Stimulated activated CD4-positive, alpha-beta T cell treated with anti-CD3 and anti-CD28 coated beads, Interleukin-1b, Interleukin-23, amount 100 ng/mL, for 24 hours (primary cell): ENCODE data around the gene PACRG.

ENCODE experiments used
- DNase-seq, 4 experiments: peaks; one replicate each; pipeline ENCODE4 v3.0.0-alpha.2; 2020; ENCODE audit warnings: low read depth in 4 of 4, low spot score in 1 of 4

PACRG gene

DNA sequence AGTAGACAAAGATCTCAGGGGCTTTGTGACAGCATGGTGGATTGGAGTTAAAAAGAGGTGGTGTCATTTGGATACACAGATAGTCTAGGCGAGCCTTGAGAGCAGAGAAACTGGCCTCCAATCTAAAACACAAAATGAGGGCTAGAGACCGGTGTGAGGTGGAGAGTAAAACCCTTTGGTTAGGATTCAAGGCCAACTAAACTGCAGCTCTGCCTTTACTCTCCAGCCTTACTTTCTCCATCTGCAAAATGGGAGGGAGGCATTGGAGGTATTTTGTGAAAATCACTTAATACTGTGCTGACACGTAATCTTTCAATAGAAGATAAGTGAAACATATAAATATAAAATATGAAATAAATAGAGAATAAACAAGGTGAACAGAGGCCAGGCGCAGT, 597.6 kb downstream of the PACRG start:
- no peak for DNase-seq

DNA sequence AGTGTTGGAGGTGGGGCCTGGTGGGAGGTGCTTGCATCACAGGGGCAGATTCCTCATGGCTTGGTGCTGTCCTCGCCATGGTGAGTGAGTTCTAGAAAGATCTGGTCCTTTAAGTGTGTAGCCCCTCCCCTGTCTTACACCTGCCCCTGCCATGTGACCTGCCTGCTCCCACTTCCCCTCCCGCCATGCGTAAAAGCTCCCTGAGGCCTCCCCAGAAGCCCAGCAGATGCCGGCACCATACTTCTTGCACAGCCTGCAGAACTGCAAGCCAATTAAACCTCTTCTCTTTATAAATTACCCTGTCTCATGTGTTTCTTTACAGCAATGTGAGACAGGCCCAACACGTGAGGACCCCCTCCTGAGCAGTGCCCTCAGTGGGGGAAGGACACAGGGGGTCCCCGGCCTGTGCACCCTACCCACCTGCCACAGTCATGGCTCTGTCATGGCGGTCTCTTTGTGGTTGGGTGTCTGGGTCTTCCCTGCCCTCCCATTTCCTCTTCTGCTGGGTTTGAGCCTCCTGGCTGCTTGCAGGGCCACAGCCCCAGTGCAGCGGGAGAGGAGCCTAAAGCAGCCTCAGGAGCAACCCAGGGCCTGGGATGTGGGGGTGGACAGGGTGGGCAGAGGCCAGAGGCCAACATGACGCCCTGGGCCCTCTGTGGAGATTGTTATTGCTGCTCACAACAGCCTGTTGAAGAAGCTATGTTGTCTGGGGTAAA, 599.5 kb downstream of the PACRG start:
- no peak for DNase-seq

DNA sequence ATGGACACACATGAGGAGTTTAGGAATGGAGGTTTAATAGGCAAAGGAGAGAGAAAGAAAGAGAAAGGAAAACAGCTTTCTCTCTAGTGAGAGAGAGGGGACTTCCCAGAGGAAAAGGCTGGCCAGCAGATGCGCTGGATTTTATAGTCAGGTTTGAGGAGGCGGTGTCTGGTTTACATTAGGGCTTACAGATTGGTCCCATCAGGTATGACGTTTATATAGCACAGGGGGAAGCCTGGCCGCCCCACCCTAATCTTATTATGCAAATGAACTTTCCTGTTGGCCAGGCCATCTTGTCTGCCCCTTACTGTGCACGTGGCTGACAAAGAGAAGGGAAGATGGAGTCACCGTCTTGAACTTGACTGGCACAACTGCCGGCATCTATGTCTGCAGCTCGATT, 600.1 kb downstream of the PACRG start:
- no peak for DNase-seq

DNA sequence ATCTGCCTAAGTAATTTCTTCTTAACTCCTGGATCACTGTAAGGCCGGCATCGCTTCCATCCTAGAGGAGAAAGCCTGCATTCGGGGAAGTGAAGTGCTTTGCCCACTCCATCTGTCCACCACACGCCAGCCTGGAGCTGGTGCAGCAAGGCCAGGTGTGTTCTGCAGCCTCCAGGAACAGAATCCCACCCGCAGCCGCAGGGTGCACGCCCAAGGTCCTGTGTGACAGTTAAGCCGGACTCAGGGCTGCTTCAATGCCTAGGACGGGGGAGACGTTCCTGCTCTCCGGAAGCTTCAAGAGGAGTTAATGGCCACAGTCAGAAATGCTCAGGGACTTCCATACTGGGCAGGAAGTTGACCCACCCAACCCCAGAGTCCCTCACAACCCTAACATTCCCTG, 600.6 kb downstream of the PACRG start:
- DNase-seq: no peak

DNA sequence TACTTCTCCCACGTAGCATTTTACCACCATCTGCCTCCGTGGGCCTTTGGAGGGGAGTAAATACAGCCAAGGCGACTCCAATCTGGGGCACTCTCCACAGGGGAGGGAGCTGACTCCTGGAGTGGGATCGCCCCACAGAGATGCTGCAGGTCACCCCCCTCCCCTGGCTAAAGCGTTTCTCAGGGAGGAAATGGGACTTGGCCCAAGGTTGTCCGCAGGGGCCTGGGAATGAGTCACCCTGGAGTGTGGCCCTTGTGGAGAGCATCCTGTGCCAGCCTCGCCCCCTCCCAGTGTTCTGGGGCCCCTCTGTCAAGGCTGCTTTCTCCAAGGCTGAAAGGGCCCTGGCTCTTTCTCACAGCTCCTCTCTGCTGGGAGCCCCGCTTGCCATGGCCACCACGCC, 602.2 kb downstream of the PACRG start:
- no peak for DNase-seq

DNA sequence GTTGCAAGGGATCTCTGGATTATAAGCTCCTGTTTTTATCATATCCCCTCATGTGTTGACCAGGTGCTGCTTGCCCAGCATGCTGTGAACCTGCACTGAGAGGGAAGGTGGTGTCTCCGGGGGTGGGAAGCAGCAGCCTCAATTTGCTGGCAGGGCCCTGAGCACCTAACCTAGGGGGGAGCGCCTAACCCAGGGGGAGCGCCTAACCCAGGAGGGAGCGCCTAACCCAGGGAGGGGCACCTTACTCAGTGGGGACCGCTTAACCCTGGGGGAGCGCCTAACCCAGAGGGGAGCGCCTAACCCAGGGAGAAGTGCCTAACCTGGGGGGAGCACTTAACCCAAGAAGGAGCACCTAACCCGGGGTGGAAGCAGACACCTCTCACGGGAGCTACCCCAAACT, 603.5 kb downstream of the PACRG start:
- no peak for DNase-seq

DNA sequence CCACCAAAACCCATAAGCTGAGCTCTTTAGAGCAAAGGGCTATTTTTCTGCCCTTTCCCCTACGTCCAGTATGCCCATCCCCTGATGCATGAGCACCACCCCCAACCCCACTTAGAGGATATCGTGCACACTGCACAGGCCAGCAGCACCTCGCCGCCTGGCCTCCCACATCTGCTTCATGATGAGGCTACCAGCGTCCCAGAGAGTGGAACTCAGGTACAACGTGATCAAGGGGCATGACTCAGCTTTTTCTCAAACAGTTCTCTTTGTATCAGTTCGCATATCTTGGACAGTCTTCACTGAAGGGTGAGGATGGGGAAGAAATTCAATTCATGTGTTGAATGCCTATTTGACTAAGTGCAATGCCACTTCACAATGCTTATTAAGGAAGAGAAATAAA, 604.8 kb downstream of the PACRG start:
- no peak for DNase-seq

DNA sequence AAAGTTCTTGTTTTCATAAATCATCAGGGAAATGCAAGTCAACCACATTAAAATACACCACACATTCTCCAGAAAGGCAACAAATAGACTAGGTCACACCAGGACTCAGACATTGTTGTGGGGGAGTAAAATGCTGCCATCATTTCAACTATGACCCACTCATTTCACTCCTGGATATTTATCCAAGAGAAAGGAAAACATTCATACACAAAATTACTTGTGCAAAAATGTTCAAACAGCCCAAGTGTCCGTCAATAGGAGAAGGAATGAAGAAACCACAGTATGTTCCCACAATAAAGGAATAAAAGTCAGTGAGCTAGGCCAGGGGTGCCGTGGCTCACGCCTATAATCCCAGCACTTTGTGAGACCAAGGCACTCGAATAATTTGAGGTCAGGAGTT, 605.3 kb downstream of the PACRG start:
- DNase-seq: no peak

DNA sequence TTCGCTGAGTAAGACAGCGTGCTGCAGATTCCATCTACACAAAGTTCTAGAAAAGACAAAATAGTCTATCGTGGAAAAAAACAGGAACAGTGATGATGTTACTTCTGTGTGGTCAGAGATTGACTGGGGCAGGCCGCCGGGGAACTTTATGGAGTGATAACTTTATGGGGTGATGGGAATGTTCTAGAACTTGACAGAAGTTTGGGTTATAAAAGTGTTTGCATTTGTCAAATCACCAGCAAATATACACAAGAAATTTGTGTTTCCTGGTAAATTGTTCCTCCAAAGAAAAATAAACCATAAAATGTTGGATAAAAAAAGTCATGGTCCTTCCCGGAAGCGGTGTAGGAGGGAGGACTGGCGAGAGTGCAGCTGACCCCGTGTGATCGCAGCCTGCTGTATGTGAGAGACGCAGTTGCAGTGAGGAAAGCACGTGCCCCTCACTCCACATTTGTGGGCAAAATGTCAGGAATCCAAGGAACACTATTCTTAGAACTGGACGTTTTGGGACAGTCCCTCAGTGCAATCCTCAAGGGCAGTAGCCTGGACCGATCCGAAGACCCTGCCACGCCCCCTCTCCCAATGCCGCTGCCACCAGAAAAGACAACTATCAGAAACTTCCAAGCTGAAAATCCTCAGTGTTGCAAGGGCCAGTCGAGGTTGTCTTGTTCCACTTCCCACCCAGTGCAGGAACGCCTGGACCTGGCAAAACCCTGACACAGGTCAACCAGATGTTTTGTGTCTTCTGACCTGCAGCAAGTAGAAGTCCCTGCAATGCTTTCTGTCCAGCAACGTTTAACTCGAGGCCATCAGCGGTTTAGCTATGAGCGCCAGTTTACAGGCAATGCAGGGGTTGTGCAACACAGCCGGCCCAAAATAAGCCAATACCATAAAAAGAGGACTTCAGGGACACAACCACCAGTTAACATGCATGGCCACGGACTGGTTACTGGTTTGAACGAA, 606.2 kb downstream of the PACRG start:
- DNase-seq: no peak

DNA sequence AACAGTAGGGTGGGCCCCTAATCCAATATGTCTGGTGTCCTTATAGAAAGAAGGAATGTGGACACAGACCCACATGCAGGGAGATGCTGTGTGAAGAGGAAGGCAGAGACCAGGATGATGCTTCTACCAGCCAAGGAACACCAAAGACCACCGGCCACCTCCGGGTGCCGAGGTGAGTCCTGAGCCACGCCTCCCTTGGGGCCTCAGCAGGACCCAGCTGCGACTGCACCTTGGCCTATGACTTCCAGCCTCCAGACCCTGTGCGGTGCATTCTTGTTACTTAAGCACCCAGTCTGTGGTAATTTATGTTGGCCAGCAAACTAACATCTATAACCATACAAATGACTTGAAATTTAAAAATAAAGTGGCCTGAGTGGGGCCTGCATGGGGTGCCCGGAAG, 607.3 kb downstream of the PACRG start:
- no peak for DNase-seq

DNA sequence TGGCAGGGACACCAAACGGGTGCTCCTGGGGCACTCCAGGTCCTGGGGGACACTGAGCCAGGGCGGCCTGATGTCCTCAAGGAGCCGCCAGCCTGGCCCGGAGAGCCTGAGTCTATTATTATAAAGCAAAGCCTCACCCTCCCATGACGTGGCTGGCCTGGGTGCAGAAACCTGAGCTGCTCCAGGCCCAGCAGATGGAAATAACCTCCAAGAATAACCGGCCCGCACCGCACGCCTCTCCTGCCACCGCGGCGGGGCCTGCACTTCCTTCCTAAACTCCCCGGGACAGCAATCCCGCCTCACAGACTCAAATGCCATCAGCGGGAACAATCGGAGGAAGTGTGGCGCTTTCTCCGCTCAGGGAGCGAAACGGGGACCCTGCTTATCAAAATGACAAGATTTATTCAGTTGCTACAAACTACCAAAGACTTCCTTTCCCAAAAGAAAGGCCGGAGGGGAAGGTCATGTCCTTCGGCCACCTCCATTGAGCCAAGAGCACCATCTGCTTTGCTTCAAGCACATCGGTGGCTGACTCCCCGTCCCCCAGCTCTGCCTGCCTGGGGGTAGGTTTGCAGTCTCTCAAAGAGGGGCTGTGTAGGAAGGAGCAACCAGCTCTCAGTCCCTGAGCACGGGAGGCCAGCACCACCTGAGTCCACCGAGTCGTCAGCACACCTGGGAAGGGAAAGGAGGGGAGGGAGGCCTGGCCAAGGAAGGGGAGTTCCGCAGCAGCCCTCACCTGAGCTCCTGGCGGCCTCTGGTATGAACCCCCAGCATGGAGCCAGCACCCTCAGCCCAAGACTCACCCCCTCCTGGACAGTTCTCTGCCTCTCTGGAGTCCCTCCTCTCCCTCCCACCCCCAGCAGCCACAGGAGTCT, 608.1 kb downstream of the PACRG start:
- DNase-seq: no peak

DNA sequence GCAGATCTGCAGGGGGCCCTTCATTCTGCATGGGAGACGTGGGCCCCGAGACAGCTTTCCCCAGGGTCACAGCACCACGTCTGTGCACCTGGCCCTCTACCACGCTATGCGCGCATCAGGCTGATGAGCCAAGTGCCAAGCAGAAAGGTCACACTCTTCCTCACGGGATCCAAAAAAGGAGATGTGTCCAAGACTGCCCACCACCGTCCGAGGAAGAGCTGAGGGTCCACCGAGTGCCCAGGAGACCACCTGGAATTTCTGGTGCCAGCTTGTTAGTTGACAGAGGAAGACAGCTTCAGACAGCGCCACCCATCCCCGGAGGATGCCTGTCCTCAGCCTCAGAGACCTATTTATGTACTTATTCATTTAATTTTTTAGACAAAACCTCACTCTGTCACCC, 609.2 kb downstream of the PACRG start:
- no peak for DNase-seq

DNA sequence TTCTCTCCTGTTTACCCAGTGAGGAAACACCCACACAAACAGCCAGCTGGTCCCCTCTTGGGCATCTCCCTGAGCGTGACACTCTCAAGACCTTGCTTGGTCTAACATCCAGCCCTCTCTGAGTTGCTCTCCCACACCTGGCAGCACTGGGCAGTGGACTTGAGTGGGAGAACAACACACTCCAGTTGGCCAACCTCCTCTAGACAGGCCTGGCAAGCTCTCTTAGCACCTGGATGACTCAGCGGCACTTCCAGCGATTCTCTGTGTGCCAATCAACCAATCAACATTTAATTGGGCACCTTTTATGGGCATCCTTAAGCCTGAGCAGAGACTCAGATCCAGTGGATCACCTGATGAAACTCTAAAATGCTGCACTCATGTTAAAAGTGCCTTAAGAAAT, 610.2 kb downstream of the PACRG start:
- DNase-seq: no peak

DNA sequence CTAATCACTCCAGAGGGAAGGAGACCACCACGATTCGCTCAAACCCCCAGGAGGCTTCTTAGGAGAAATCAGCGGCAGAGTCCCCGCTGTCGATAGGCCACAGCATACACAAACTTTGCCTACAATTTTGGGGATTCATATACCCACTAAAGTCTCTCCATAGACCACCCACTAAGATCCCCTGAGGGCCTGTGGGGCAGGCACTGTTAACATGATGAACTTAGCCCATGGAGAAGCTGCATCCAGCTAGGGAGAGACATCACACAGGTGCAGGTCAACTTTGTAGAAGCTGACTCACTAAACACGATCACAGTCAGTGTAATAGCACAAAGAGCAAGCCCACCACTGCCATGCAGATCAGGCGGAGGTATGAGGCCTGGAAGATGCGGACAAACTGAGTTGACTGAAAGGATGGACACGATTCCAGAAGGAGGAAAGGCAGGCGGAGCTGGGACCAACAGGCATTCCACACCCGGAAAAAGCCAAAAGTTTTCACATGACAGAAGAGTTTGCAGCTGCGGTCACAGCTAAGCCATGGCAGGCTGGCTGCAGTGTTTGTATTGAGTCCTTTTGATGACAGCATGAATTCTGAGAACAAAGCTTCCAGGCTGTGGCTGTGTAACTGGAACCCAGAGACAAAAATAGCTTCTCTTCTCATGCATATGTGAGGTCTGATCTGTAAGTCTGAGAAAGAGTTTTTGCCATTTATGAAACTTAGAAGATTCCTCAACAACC, 611.1 kb downstream of the PACRG start:
- DNase-seq: no peak

DNA sequence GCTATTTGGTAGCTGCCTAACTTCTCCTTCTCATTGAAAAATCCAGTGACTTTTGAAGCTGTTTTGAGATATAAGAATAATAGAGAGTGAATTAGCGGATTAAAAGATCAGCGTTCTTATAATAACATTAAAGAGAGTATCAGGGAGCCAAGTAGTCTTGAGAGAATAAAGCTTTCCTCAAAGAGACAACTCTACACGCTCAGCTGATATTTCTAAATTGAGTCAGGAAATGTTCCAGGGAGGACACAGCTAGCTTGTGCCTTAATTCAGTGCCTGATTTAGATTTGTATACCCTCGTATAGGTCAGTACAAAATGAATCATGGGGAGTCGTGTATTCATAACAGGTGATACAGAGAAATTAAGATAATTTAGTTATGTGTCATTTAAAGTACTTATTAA, 611.7 kb downstream of the PACRG start:
- DNase-seq: no peak

DNA sequence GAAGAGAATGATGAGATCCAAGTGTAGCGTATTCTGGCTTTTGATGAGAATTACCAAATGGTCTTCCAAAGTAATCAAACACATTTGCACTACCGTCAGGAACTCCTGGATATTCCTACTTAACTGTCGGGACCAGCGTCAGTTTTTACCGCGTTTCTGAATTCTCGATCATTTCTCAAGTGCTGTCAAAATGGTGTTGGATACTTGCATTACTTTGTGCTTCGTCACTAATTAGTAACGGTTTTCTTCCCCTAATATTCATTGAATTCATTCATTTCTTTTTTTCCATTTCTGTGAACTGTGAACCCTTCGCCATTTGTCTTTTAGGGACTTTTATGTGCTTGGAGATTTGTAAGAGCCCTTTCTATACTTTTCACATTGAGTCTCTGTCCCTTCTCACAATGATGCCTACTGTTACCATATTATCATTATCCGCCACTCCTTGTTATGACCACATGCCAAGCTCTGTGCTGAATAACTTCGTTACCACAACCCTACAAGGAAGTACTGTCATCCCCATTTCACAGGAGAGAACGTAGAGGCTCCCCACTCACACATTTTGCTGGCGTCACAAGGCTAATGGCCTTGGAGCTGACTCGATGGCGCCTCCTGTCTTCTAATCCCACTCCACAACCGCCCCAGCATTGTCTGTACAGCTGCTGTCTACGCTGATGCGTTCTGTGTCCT, 612.6 kb downstream of the PACRG start:
- no peak for DNase-seq

DNA sequence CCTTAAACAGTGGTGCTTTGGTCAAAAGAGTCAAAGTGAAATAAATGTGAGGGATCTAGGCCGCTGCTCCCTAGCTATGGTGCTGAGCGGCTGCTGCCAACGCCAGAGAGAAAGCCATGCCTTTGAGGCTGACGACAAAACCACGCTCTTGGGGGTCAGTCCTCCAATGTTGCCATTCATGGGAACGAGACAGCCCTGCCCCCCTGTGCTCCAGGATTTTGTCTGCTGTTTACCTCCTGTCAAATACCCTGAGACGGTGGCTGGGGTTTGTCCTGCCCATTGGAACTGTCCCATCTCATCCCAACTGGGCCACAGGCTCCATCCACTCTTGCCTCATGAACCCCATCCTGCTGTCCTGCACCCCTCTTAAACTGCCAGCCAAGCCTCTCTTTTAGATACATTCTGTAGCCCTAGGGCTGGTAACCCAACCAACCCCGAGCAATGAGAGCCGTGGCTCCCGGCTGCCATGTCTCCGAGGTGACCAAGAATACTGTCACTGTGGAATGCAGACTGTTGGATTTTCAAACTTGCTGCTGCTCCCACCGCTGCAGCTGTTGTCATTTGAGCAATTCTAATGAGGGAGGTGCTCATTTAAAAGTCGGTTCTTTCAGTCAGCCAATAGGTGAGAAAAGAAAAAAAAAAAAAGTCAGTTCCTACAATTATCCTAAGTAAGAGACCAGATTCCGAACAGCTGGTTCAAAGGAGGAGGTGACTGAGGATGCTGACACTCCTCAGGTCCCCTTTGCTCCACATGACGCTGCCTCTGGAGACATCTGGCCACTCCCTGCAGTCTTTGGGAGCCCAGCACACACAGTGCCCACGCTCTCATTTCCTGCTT, 613.7 kb downstream of the PACRG start:
- no peak for DNase-seq

DNA sequence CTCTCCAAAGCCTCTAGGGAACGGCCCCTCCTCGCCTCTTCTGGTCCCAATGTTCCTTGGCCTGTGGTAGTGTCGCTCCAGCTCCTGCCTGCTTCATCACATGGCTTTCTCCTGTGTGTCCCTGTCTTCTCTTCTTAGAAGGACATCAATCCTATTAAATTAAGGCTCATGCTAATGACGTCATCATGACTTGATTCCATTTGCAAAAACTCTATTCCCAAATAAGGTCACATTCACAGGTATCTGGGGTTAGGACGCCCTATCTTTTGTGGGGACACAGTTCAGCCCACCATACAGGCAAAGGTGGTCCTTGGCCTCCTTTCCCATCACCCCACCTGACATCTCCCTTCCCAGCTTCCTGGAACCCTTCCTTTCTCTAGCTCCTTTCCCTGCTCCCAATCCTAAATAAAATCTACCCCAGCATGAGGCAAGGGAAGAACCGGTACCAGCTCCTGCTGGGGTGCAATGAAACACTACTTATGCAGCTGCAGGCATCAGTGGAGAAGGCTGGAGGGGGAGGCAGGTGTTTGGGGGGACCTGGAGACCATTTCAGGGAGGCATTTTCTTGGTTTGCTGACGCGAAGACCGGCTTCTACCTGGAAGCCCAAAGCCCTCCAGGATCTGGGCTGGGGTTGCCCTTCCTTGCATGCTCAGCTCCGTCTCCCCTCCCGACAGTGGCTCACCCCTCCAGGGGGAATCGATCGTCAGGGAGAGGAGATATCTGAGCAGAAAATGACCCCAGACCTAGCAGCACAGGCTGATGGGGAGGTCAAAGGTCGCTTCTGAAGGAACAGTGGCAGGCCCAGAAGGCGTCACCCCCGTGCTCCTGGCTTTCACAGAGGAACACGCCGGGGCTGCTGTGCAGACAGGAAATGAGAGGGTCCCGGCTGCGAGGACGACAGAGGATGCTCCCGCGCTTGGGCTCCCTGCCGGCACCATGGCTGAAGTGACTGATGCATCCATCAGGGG, 615.1 kb downstream of the PACRG start:
- no peak for DNase-seq
